Activated CD4-positive, alpha-beta memory T cell treated with anti-CD3 and anti-CD28 coated beads for 36 hours (primary cell): ENCODE measurements around the gene C9orf50. TPM values are rescaled to one million over a fixed set of nuclear protein-coding genes. Genes with fewer than 3 reads are reported as not detected.

Experiments used
- CTCF ChIA-PET: fragments of 350-600 bp; sonication (Branson Sonifier 250); formaldehyde crosslinking; loops from one replicate; lab custom pipeline; 2021; ENCODE audit warnings: antibody characterized with exemption, inconsistent platforms; lab: Charles Lee
- POLR2A ChIA-PET: fragments of 350-600 bp; sonication (Branson Sonifier 250); formaldehyde crosslinking; loops from one replicate; lab custom pipeline; 2021; ENCODE audit warnings: antibody characterized with exemption; lab: Charles Lee
- DNase-seq: peaks from one replicate; pipeline ENCODE4 v3.0.0-alpha.2; 2020
- H3K27ac Mint-ChIP-seq: one replicate; pipeline ENCODE4 v1.8.0; 2021; ENCODE audit warnings: mixed read lengths
- H3K27me3 Mint-ChIP-seq: one replicate; pipeline ENCODE4 v1.8.0; 2021; ENCODE audit warnings: mixed read lengths
- H3K36me3 Mint-ChIP-seq: one replicate; pipeline ENCODE4 v1.8.0; 2021; ENCODE audit warnings: mixed read lengths
- H3K4me1 Mint-ChIP-seq: one replicate; pipeline ENCODE4 v1.8.0; 2021; ENCODE audit warnings: low read depth, mixed read lengths
- H3K4me3 Mint-ChIP-seq: one replicate; pipeline ENCODE4 v1.8.0; 2021; ENCODE audit warnings: mild to moderate bottlenecking, mixed read lengths
- H3K9me3 Mint-ChIP-seq: one replicate; pipeline ENCODE4 v1.8.0; 2021; ENCODE audit warnings: mixed read lengths
- intact Hi-C: fragments of 100-400 bp; cut with micrococcal nuclease; formaldehyde crosslinking; loops from one replicate; pipeline ENCODE4 v1.15.1; 2023
- total RNA-seq, 2 experiments: library from RNA; stranded (reverse); gene quantifications; one replicate each; pipeline ENCODE4 v1.2.3, GENCODE V29; 2021

The C9orf50 gene
- total RNA-seq, 2 experiments from 2014 or later, result not detected

GRCh38 chr9:129646252-129646651, 25.4 kb upstream of the C9orf50 start:
- intact Hi-C loops, result loop anchor here (10.0 kb wide), 1 partner anchor 49 kb away; no protein-coding TSS in a partner anchor
- Mint-ChIP-seq H3K27me3 (no peaks in the 10 kb centered on the region), H3K36me3 (no peaks in the 10 kb centered on the region), H3K4me3 (no peak overlapping the region), H3K9me3 (no peaks in the 10 kb centered on the region), H3K4me1 (peaks cover 2% of the 10 kb centered on the region), H3K27ac (no peak overlapping the region)
- no peak for DNase-seq
- ChIA-PET CTCF (interaction anchor here (0.8 kb wide), 1 partner anchor 514 kb away, joined by 4 read pairs; no protein-coding TSS in a partner anchor), POLR2A (no interaction called here)

- no peaks in the 10 kb centered on the region for H3K9me3 Mint-ChIP-seq
- no peaks in the 10 kb centered on the region for H3K36me3 Mint-ChIP-seq
- POLR2A ChIA-PET, result no interaction called here
- no peak overlapping the region for H3K27ac Mint-ChIP-seq
- DNase-seq, result no peak
- no peaks in the 10 kb centered on the region for H3K27me3 Mint-ChIP-seq
- intact Hi-C loops, result loop anchor here (5.0 to 10.0 kb wide), 2 partner anchors 50 to 137 kb away; no protein-coding TSS in a partner anchor
- CTCF ChIA-PET, result interaction anchor here (8.7 kb wide), 1 partner anchor 17 kb away, joined by 70 read pairs; the partner anchor contains the start of gene NTMT1
- peaks cover 14% of the 10 kb centered on the region for H3K4me1 Mint-ChIP-seq
- H3K4me3 Mint-ChIP-seq, result no peak overlapping the region
Observed at GRCh38 chr9:129644902-129645301, 24.0 kb upstream of the C9orf50 start.

- peaks cover 15% of the 10 kb centered on the region for H3K4me1 Mint-ChIP-seq
- DNase-seq, result no peak
- ChIA-PET POLR2A (no interaction called here), CTCF (interaction anchor here (1.4 to 8.7 kb wide), 4 partner anchors 17 to 504 kb away, joined by 4 to 70 read pairs (median 14); partner anchors contain the start of gene NTMT1)
- intact Hi-C loops, result loop anchor here (5.0 to 10.0 kb wide), 2 partner anchors 50 to 138 kb away; no protein-coding TSS in a partner anchor
- no peaks in the 10 kb centered on the region for H3K36me3 Mint-ChIP-seq
- H3K27ac Mint-ChIP-seq, result no peak overlapping the region
- no peaks in the 10 kb centered on the region for H3K9me3 Mint-ChIP-seq
- no peak overlapping the region for H3K4me3 Mint-ChIP-seq
- H3K27me3 Mint-ChIP-seq, result no peaks in the 10 kb centered on the region
Observed at GRCh38 chr9:129644365-129644764, 23.5 kb upstream of the C9orf50 start.

GRCh38 chr9:129643706-129644105, 22.8 kb upstream of the C9orf50 start:
- ChIA-PET CTCF (interaction anchor here (0.9 to 8.7 kb wide), 7 partner anchors 16 to 512 kb away, joined by 3 to 70 read pairs (median 5); partner anchors contain the start of gene NTMT1), POLR2A (no interaction called here)
- H3K4me1 Mint-ChIP-seq, result peaks cover 15% of the 10 kb centered on the region
- intact Hi-C loops, result loop anchor here (2.0 to 10.0 kb wide), 3 partner anchors 17 to 139 kb away; partner anchors contain the start of gene NTMT1
- no peaks in the 10 kb centered on the region for H3K9me3 Mint-ChIP-seq
- H3K27ac Mint-ChIP-seq, result no peak overlapping the region
- no peak overlapping the region for H3K4me3 Mint-ChIP-seq
- no peaks in the 10 kb centered on the region for H3K27me3 Mint-ChIP-seq
- DNase-seq, result no peak
- no peaks in the 10 kb centered on the region for H3K36me3 Mint-ChIP-seq

DNA sequence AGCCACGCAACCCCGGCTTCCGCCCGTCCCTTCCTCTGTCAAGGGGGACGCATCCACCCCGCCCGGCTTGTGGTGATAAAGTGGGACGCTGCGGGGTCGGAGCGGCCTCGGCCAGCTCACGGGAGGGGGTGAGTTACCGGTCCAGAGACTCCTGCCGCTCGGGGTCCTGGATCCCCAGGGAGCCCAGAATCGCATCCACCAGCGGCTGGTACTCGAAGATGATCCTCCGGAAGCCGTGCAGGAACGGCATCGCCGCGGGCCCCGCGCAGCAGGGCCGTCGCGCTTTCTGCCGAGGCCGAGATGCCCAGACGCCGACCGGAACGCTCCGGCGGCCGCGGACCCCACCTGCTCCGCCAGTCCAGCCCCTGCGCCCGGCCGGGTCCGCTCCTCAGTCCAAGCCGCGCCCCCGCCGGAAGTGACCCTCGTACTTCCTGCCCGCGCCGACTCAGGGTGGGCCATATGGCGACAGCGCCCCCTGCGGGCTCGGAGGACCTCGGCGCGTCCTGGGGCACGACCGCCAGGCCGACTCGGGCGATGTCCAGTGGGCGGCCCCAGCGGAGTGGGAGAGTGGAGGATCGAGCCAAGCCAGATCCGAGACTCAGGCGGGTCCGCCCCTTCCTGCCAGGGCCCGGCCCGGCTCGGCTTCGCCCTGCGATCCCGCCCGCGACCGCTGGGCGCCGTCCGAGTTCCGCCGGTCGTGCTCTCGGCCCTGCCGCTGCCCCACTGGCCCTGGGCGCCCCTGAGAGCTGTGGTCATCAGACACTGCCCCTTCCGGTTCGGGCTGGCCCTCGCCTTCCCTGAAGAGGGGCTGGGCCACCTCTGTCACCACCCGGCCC, 21.1 kb upstream of the C9orf50 start, which contains the start of gene ASB6:
Gene ASB6 (minus strand): TSS at position 402 of the 836 bp plus-strand sequence. CDS start 152 bp downstream, at position 250.
- Mint-ChIP-seq H3K36me3 (peaks cover 3% of the 10 kb centered on the region), H3K9me3 (no peaks in the 10 kb centered on the region), H3K27me3 (no peaks in the 10 kb centered on the region), H3K27ac (peak within 1 kb of the TSS; percentile 58), H3K4me3 (peak within 1 kb of the TSS; percentile 76), H3K4me1 (peaks cover 15% of the 10 kb centered on the region)
- intact Hi-C loops, result loop anchor here (1.0 to 10.0 kb wide), 4 partner anchors 15 to 148 kb away; partner anchors contain the start of gene NTMT1
- CTCF ChIA-PET, result interaction anchor here (0.5 to 8.7 kb wide), 12 partner anchors 10 to 519 kb away, joined by 3 to 70 read pairs (median 4); partner anchors contain the start of gene NTMT1
- peak; percentile 96 for DNase-seq
- POLR2A ChIA-PET, result no interaction called here

GRCh38 chr9:129640871-129641749, 20.2 kb upstream of the C9orf50 start:
- POLR2A ChIA-PET, result no interaction called here
- Mint-ChIP-seq H3K27ac (peak overlapping the region; percentile 20), H3K9me3 (no peaks in the 10 kb centered on the region), H3K36me3 (peaks cover 3% of the 10 kb centered on the region), H3K27me3 (no peaks in the 10 kb centered on the region), H3K4me1 (peaks cover 15% of the 10 kb centered on the region), H3K4me3 (peak overlapping the region; percentile 76)
- no peak for DNase-seq
- CTCF ChIA-PET, result interaction anchor here (0.5 to 8.7 kb wide), 10 partner anchors 14 to 518 kb away, joined by 3 to 70 read pairs (median 4); partner anchors contain the start of gene NTMT1
- intact Hi-C loops, result loop anchor here (5.0 to 10.0 kb wide), 2 partner anchors 54 to 141 kb away; no protein-coding TSS in a partner anchor

DNA sequence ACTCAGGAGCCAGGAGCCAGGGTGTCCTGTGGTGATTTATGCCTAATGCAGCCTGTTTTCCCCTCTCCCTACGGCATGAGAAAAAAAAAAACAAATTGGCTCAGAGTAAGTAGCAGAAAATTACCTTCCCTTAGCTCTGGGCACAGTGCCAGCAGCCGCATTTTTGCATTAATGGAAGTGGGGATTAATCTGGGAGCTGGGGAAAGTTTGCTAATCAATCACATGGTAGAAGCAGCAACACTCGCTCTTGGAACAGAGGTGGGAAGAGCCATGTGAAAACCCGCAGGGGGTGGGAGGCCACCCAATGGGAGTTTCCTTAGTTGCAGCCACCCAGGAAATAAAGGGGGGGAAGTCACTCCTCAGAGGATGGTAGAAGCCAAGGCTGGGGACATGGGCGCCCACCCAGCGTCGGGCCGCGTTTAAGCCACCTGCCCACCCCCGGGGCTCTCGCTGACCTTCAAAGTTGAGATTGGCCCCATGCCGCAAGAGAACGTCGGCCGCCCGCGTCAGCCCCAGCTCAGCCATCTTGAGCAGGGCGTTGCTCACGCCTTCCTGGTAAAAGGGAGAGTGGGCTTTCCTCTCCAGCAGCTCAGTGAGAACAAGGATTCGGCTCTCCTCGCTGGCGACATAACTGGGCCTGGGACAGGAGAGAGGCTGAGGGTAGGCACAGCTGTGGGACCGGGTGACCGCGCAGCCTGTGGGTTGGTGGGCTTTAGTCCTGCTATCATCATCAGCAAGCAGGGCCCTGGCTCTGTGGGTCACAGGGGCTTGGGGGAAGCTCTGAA, 19.4 kb upstream of the C9orf50 start:
- Mint-ChIP-seq H3K9me3 (no peaks in the 10 kb centered on the region), H3K4me3 (peak overlapping the region; percentile 76), H3K36me3 (peaks cover 5% of the 10 kb centered on the region), H3K27ac (no peak overlapping the region), H3K27me3 (no peaks in the 10 kb centered on the region), H3K4me1 (peaks cover 15% of the 10 kb centered on the region)
- DNase-seq, result no peak
- POLR2A ChIA-PET, result interaction anchor here (1.8 kb wide), 1 partner anchor 13 kb away, joined by 4 read pairs; no protein-coding TSS in a partner anchor
- CTCF ChIA-PET, result interaction anchor here (1.1 to 8.7 kb wide), 8 partner anchors 13 to 509 kb away, joined by 3 to 70 read pairs (median 4); partner anchors contain the start of genes C9orf50 and NTMT1
- intact Hi-C loops, result loop anchor here (5.0 to 10.0 kb wide), 2 partner anchors 55 to 142 kb away; no protein-coding TSS in a partner anchor

DNA sequence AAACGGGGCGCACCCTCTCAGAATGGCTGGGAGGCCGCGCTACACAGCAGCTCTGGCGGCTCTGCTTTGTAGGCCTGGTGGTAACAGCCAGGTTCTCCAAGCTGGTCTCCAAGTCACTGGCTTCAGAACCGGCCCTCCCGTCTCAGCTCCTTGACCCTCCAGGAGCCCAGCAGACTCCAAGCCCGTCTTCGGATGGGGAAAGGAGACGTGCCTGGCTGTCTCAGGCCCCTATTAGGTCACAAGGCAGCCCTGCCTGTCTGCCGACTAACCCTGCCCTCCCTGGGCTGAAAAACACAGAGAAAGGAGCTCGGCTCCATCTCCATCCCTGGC, 18.8 kb upstream of the C9orf50 start:
- peaks cover 10% of the 10 kb centered on the region for H3K36me3 Mint-ChIP-seq
- H3K4me1 Mint-ChIP-seq, result peaks cover 15% of the 10 kb centered on the region
- H3K27me3 Mint-ChIP-seq, result no peaks in the 10 kb centered on the region
- no peaks in the 10 kb centered on the region for H3K9me3 Mint-ChIP-seq
- intact Hi-C loops, result loop anchor here (5.0 to 10.0 kb wide), 2 partner anchors 55 to 143 kb away; no protein-coding TSS in a partner anchor
- no peak overlapping the region for H3K27ac Mint-ChIP-seq
- no peak for DNase-seq
- H3K4me3 Mint-ChIP-seq, result peak overlapping the region; percentile 26
- POLR2A ChIA-PET, result interaction anchor here (1.8 kb wide), 1 partner anchor 13 kb away, joined by 4 read pairs; no protein-coding TSS in a partner anchor
- CTCF ChIA-PET, result interaction anchor here (0.8 to 8.7 kb wide), 7 partner anchors 12 to 508 kb away, joined by 3 to 70 read pairs (median 4); partner anchors contain the start of genes C9orf50 and NTMT1

GRCh38 chr9:129639034-129639630, 18.2 kb upstream of the C9orf50 start:
- Mint-ChIP-seq H3K27me3 (no peaks in the 10 kb centered on the region), H3K27ac (no peak overlapping the region), H3K9me3 (no peaks in the 10 kb centered on the region), H3K4me1 (peaks cover 15% of the 10 kb centered on the region), H3K4me3 (no peak overlapping the region), H3K36me3 (peaks cover 11% of the 10 kb centered on the region)
- POLR2A ChIA-PET, result interaction anchor here (1.8 kb wide), 1 partner anchor 12 kb away, joined by 4 read pairs; no protein-coding TSS in a partner anchor
- no peak for DNase-seq
- intact Hi-C loops, result no loop called here
- CTCF ChIA-PET, result interaction anchor here (0.8 to 8.7 kb wide), 7 partner anchors 12 to 507 kb away, joined by 3 to 70 read pairs (median 4); partner anchors contain the start of genes C9orf50 and NTMT1
